Smooth muscle cell of the brain vasculature (primary cell): Measurements from ENCODE around the gene SNX25.

Experiments used
- DNase-seq: peaks from one replicate; pipeline ENCODE4 v3.0.0-alpha.2; 2012; ENCODE audit warnings: low read depth, low spot score

Gene SNX25

DNA sequence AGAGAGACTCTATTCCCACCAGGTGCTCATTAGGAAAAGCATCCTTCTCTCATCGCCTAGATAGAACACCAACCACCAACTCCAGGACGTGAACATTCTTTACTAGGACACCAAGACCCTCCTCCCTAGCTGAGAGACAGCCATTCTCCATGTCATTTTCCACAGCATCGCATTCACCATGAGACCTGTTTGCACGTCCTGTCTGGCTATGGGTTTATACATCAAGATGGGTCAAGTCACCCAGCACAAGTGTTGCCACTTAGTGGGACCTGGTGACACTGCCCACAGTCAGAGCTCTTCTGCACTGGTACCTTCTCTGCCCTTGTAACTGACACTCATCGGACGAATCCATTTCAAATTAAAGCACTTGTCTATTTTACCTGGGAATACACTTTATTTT, 168.9 kb downstream of the SNX25 start:
- no peak for DNase-seq

DNA sequence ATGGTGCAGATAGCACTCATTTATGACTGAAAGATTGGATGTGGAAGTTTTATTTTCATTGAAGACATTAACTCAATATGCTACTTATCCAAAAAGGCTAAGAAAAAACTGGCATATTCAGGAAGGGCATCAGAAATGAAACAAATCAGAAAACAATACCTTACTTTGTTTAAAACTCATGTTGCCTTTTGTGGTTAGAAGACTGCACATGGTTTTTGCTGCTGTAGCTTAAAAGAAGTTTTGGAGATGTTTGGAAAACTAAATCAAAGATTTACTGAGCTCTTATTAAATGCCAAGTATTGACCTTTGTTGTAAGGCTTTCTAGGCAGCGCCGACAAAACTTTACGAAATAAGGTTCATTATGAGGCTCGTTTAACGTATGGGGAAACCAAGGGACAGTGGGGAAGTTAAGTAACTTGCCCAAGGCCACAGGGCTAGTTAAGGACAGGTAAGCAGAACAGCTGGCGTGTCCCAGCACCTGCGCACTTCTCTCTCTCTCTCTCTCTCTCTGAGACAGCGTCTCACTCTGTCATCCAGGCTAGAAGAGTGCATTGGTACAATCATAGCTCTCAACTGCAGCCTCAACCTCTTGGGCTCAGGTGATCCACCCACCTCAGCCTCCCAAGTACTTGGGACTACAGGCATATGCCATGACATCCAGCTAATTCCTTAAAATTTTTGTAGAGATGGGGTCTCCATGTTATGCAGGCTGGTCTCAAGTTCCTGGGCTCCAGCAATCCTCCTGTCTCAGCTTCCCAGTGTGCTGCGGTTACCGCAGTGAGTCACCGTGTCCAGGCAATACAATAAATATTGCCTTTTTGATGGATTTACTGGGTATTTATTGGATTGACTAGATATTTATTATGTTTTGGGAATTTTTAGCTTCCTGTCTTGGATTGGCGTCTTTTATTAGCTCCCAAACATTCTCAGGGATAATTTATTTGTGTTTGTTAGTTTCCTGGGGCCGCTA, 170.2 kb downstream of the SNX25 start:
- no peak for DNase-seq

DNA sequence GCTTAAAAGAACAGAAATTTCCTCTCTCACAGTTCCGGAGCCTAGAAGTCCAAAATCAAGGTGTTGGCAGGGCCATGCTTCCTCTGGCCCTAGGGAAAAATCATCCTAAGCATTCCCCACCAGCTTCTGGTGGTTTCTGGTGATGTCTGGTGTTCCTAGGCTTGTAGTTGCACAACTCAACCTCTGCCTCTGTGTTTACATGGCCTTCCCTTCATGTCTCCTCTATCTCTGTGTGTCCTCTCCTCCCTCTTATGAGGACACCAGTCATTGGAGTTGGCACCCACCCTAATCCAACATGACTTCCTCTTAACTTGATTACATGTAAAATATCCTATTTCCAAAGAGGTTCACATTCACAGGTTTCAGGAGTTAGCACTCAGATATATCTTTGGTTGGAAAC, 170.9 kb downstream of the SNX25 start:
- DNase-seq, result no peak

DNA sequence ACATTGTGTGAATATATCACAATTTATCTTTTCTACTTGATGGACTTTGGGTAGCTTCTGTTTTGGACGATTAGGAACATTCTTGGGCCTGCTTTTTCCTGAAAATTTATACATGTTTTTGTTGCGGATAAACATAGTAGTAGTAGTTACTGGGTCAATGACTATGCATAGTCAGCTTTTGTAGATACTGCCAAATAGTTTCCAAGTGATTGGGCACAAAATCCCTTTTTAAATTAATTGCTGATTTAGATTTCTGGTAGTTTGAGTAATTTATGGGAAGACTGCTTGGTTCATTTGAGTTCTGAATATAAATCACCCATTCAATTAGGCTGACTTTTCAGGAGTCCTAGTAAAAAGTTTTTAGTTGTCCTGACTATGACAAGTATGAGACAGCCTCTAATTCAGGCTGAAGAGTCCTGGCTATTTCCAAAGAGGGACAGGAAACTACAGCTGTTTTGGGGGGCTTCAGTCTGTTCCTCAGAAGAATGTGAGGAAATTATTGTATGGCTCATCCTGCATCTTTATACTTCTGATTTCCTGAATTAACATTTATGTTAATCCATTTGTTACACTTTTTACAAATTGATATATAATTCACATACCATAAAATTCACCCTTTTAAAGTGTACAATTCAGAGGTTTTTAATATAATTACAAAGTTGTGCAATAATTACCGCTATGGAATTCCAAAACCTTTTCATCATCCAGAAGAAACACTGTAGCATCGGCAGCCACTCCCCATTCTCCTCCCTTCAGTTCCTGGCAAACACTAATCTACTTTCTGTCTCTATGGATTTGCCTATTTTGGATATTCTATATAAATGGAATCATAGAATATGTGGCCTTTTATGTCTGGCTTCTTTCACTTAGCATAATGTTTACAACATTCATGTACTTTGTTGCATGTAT, 172.1 kb downstream of the SNX25 start:
- no peak for DNase-seq

DNA sequence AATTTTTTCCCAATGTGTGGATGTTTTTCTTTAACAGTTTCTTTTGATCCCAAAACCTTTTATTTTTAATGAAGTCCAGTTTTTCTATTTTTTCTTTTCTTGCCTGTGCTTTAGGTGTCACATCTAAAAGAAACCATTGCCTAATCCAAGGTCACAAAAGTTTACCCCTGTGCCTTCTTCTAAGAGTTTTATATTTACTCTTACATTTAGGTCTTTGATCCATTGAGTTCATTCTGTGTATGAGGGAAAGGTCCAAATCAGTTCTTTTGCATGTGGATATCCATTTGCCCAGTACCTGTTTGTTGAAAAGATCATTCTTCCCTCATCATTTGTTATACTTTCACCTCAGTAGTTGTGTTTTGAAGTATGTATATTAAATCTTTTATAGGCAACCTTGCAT, 173.4 kb downstream of the SNX25 start:
- no peak for DNase-seq

DNA sequence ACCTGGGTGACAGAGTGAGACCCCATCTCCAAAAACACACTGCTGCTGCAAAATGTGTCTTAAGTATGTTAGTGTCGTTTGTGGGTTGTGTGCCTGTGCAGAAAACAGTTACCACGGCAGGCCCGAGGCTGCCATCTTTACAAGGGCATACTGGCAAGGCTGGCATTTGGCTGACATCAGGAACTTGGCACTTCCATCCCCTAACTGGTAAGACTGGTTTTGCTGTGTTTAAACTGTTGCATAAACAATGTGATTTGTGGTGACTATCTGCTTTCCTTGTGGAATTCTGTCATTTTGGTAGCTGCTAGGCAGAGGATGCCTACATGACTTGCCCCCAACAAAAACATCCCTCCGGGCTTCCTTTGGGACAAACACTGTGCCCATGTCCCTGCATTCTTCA, 174.1 kb downstream of the SNX25 start:
- no peak for DNase-seq

DNA sequence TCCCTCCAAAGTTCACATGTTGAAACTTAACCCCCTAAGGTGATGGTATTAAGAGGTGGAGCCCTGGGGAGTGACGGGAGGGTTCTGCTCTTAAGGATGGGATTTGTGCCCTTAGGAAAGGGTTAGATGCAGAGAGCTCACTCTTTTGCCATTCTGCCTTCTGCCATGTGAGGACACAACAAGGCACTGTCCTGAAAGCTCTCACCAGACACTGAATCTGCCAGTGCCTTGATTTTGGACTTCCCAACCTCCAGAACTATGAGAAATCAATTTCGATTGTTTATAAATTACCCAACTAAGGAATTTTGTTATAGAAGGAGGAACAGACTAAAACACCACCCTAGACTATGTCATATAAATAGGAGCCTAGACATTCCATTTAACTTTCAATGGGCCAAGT, 174.7 kb downstream of the SNX25 start:
- DNase-seq, result no peak

DNA sequence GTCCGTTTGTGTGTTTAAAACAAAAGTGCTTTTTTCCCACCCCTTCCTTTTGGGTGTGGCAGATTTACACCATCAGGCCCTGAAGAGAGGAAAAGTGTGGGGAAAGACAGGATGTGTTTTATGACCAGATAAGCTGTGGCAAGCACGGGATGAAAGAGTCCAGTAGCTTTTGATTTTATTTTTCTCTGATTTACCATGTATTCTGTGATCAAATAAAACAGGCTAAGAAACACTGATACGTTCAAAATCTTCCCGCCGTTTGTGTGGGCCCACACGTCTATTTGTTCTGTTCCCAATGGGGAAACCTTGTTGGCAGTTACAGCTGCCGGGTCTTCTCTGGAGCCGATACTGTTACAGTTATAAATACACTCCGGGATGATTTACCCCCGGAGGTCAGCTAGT, 175.5 kb downstream of the SNX25 start:
- no peak for DNase-seq

DNA sequence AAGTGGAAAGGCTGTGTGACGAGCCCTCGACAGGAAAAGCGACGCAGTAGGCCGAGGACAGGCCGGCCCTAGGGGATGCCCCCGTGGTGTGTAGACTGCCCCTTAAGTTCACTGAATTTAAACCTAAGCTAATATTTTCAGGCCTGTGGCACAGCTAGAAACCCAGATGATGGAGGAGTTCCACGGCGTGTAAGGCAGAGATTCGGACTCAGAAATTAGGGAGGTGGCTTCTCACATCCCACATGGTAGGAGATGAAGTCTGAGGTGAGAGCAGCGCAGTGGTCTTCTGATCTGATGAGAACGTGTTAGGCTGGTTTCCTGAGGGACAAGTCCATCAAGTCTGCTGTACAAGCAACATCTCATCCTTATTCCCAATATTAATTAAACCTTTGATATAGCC, 178.6 kb downstream of the SNX25 start:
- DNase-seq, result no peak

DNA sequence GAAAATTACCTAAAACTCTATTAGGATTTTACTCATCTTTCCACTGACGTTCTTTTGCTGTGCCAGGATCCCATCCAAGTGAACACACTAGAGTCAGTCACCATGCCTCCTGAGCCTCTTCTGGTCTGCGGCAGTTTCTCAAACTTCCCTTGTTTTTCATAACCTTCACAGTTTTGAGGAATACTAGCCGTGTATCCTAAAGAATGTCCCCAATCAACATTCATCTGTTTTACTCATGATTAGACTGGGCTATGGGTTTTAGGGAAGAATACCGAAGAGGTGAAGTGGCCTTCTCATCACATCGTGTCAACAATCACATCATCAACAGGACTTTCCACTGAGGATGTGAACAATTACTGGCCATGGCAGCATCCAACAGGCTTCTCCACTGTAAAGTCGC, 181.5 kb downstream of the SNX25 start:
- DNase-seq, result no peak

DNA sequence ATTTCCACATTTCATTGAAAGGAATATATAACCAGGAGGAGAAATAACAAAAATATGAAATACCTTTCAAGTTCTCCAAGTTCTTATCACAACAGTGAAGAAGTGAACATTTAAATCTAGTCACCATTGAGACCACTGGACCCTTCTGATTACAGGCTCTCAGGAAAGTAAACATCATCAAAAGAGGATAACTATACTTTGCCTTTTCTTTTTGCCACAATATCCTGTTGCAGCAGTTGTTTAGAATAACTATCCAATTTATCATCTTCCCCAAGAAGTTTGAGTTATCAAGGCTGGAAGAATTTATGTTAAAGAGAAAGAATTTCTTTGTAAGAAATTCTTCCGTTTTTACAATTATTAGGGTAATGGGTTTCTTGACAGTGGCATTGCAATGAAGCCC, 182.8 kb downstream of the SNX25 start:
- no peak for DNase-seq

DNA sequence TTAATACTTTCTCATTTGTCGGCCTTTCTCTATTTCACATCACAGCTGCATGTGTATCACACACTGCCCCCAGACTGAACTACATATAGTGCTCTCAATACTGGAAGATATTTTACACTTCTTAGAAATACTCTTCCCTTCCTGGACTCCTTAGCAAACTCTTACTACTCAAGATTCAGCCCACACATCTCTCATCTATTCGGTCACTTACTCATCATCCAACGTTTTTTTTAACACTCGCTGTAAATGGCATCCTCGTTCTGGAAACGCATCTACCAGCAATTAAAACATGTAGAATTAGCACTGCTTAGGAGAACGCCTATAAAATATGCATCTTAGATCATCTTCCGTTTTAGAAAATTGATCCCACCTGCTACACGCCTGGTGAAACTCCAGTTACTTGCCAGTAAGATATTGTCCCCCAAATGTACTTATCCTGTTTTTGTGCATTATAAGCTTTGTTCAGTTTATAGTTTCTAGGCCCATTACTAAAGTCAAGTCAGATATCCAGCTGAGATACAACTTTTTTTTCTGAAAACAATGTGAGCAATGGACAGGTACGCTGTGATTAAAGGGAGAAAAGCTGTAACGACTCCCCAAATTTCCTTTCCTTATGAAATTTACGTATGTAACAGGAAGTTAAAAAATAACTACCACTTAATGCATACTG, 185.3 kb downstream of the SNX25 start:
- DNase-seq, result no peak

DNA sequence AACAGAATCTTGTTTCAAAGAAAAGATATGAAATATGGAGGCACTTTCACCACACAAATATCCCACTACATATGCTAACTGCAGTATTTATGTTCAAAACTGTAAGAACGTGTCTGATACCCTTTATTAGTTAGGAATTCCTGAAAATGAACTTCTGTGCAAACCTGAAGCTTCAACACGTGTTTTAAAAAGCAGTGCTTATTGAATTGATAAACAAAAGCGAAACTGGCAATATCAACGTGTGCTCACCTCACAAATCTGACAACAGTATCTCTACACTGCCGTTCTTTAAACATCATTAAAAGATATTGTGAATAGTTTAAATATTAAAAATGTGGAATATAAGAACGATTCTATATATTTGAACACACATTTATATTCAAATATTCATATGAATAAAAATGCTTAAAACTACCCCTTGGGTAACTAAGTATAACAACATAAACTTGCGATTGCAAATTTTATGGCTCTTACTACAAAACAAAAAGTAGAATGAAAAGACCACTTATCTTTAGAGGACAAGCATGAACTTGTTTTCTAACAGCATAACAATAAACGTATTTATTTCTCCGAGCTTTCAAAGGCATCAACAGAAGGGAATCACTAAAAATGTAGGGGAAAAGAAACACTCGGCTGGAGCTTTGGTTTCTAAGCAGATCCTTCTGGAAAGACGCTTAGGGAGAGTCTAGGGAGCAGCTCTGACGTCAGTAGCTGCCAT, 186.0 kb downstream of the SNX25 start, which contains the start of gene LRP2BP:
Gene LRP2BP (minus strand): TSS at position 687 of the 718 bp plus-strand sequence. CDS start 17,738 bp downstream, outside the sequence.
- DNase-seq, result peak; percentile 72

DNA sequence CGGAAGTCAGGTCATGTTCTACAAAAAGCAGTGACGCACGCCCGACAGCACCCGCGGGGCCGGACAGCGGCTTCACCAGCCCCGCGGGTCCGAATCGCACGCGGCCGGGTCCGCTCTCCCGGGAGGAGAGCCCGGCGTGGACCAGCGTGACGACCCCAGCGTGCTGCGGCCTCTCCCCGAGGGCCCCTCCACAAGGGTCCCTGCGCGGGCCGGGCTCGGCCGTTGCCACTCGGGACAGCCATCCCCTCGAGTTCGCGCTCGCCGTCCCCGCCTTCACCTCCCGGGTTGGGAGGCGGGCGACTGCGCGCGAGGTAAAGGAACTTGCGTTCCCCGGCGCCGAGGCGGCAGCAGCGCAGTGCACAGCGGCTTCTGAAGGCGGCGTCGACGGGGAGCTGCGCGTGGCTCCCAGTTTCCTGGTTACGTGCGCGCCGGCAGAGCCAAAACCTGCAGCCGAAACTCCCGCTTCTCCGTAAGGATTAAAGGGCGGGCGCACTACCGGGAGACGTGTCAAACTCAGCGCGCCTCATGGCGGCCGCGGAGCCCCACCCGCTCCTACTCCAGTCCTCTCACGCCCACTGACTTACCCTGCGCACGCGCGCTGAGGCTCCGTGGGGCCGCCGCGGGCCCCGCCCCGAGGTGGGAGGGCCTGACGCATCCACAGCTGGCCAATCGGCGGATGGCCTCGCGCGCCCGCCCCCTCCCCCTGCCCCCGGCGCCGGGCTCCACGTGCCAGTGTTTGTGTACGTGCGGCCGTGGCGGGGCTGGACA, 186.7 kb downstream of the SNX25 start:
- peak; percentile 89 for DNase-seq

DNA sequence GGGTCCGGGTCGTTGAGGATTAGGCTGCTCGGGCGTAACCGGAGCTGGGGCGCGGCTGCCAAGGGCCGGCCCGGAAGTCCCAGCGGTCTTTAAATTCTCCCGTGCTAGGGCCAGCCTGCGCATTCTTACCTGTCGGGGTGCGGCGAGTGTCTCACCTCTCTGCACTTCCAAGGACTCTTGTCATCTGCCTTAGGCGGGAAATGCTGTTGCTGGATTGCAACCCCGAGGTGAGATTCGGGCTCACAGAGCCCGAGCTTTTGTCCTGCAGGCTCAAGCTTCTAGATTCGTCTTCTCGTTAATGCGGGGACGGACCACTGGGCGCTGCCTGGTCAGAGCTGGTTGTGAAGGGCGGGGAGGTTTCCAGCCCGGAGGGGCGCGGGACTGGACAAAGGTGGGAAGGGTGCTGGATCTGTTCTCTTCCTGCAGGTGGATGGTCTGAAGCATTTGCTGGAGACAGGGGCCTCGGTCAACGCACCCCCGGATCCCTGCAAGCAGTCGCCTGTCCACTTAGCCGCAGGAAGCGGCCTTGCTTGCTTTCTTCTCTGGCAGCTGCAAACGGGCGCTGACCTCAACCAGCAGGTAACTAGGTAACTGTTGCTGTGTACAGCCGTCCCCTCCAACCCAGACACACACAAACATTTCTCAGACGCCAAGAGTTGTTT, 187.5 kb downstream of the SNX25 start, which contains the start of gene ANKRD37:
Gene ANKRD37 (plus strand): TSS at position 118 of the 662 bp plus-strand sequence. CDS start 83 bp downstream, at position 201.
- peak; percentile 20 for DNase-seq

DNA sequence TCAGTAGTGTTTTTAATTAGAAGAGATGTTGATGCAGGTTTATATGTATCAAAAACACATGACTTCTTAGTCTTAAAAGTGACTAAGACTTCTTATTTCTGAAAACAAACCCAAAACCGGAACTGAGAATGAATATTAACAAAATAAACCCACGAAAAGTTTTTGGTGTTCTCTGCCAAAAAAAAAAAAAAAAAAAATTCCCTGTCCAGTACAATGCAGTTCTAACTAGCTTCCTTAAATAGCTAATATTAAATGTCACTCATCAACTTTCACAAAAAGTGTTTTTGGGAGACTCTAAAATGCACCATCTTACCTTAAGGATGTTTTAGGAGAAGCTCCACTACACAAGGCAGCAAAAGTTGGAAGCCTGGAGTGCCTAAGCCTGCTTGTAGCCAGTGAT, 189.2 kb downstream of the SNX25 start:
- no peak for DNase-seq

DNA sequence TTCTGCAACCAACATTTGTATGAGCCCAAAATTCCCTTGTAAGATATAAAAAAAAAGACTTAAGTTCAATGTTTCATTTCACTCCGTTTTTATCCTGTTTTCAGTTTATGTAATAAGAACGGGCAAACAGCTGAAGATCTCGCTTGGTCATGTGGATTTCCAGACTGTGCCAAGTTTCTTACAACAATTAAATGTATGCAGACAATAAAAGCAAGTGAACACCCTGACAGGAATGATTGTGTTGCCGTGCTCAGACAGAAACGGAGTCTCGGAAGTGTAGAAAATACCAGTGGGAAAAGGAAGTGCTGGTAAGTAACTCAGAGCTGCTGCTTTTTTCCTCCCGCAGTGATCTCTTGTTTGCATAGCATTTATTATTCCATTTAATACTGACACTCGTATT, 190.1 kb downstream of the SNX25 start:
- DNase-seq, result no peak

DNA sequence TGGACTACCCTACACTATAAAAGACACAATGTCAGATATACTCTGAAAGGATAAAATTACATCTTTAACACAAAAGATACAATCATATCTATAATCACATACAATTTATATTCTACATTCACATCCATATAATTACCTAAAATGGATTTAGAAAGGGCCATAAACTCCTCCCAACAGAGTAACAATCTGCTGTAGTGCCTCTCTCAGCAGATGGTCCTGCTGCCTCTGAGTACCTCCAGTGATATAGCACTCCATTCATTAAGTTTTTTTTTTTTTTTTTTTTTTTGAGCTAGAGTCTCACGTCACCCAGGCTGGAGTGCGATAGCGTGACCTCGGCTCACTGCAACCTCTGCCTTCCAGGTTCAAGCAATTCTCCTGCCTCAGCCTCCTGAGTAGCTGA, 194.6 kb downstream of the SNX25 start:
- DNase-seq, result no peak

DNA sequence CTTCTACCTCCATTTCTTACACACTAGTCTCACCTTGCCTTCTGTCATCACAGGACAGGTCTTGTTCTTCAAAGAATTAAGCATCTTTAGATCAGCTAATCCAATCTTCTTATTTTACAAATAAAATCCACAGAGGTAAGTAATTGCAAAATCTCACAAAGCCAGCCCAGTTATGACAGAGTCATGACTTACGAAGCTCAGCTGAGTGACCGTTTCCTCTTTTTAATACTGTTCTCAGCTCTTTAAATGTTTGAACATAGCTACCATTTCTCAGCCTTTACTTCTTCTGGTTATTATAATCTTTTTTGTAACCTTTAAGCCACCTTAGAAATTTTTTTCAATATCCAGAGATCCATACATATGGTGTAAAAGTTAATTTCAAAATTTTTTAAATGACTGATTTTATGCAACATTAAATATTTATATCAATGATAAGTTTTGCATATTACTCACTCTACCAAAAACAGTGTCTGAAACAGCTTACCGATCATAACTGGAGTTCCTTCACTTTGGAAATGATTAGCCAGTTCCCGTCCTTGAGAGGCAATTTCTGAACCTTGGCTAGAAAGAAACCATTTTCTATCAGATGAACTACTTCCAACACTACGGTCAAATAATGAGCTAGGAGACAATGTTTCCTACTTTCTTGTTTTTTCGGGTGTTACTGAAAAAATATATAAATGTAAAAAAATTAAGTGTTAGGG, 196.1 kb downstream of the SNX25 start:
- DNase-seq, result no peak
